ENCODE measurements around the gene PDCD1LG2.

DNA sequence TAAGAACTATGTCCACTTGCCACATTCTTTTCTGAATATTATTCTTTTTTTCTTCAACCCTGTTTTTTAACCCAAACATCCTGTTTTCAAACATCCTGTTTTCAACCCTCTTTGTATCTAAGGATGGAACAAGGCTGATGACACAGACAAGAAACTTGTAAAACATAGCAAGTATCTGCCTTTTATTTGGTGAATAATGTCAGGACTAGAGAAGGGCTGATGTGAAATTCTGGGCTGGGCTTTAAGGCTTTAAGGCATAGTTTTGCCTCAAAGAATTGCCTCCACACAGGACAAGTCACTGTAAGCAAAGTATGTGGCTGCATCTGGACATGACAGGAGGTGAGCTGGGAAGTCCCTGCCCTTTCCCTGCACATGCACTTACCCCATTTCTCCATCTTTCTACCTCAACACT lies 76.1 kb downstream of the PDCD1LG2 start:
- TF ChIP-seq, protein P1, sequence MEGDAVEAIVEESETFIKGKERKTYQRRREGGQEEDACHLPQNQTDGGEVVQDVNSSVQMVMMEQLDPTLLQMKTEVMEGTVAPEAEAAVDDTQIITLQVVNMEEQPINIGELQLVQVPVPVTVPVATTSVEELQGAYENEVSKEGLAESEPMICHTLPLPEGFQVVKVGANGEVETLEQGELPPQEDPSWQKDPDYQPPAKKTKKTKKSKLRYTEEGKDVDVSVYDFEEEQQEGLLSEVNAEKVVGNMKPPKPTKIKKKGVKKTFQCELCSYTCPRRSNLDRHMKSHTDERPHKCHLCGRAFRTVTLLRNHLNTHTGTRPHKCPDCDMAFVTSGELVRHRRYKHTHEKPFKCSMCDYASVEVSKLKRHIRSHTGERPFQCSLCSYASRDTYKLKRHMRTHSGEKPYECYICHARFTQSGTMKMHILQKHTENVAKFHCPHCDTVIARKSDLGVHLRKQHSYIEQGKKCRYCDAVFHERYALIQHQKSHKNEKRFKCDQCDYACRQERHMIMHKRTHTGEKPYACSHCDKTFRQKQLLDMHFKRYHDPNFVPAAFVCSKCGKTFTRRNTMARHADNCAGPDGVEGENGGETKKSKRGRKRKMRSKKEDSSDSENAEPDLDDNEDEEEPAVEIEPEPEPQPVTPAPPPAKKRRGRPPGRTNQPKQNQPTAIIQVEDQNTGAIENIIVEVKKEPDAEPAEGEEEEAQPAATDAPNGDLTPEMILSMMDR (IDR thresholded peaks at IDR 0.05): no peak
- TF ChIP-seq POLR2A (IDR thresholded peaks at IDR 0.05): no peak
- TF ChIP-seq POLR2AphosphoS5 (IDR thresholded peaks at IDR 0.05): no peak
- TF ChIP-seq EP300 (IDR thresholded peaks at IDR 0.05): no peak

Data from stomach (tissue), 4 donors.